Small intestine (tissue), 7 donors: ENCODE results near the gene ATF7. TPM values are rescaled to one million over a fixed set of nuclear protein-coding genes. Genes with fewer than 3 reads are reported as not detected.
"Not testable (repeated sequence)": the region's sequence is repeated elsewhere in the genome, so short reads cannot be mapped to it uniquely, and the experiment has no call there.

Source experiments
- DNase-seq, 2 donors: peaks; one replicate each; pipeline versions ENCODE4 v3.0.0 to v3.0.0-alpha.2; 2013
- FAIRE-seq: peaks from 2 replicates; lab custom pipeline; 2012; peaks lifted over from hg19 to GRCh38; lab: Jason Lieb, UNC
- H3K27ac ChIP-seq, 3 donors: one replicate each; pipeline ENCODE4 v1.5.1; 2013; ENCODE audit warnings: low read length in 2 of 3, mild to moderate bottlenecking in 2 of 3, control low read depth in 1 of 3, inconsistent platforms in 1 of 3, low read depth in 1 of 3, moderate library complexity in 1 of 3
- H3K27me3 ChIP-seq, 3 donors: one replicate each; pipeline ENCODE4 v1.6.1; 2013; ENCODE audit warnings: low read length in 3 of 3, inconsistent platforms in 1 of 3; ENCODE audit not compliant: control insufficient read depth in 3 of 3, insufficient read depth in 3 of 3
- H3K36me3 ChIP-seq, 3 donors: one replicate each; pipeline ENCODE4 v1.6.1; 2013; ENCODE audit warnings: low read length in 3 of 3, inconsistent platforms in 1 of 3, low read depth in 1 of 3, mild to moderate bottlenecking in 1 of 3, moderate library complexity in 1 of 3; ENCODE audit not compliant: control insufficient read depth in 3 of 3, insufficient read depth in 2 of 3
- H3K4me1 ChIP-seq, 3 donors: one replicate each; pipeline ENCODE4 v1.6.1; 2013; ENCODE audit warnings: low read length in 2 of 3, inconsistent platforms in 1 of 3, low read depth in 1 of 3, mild to moderate bottlenecking in 1 of 3, moderate library complexity in 1 of 3; ENCODE audit not compliant: control insufficient read depth in 3 of 3, insufficient read depth in 2 of 3
- H3K4me3 ChIP-seq, 3 donors: one replicate each; pipeline ENCODE4 v1.5.1; 2013; ENCODE audit warnings: low read length in 3 of 3, control low read depth in 1 of 3, inconsistent platforms in 1 of 3, low read depth in 1 of 3, mild to moderate bottlenecking in 1 of 3, moderate library complexity in 1 of 3
- H3K9me3 ChIP-seq, 2 donors: one replicate each; pipeline ENCODE4 v1.6.1; 2013; ENCODE audit warnings: low read depth in 1 of 2, low read length in 1 of 2; ENCODE audit not compliant: control insufficient read depth in 2 of 2, insufficient read depth in 1 of 2
- whole genome bisulfite sequencing, 3 donors: extraction: QIAGEN DNeasy Blood & Tissue Kit; methylation state at CpG; one replicate each; pipeline ENCODE4 v1.1.7; 2013; 5-methylcytosine and 5-hydroxymethylcytosine counted together
- polyA plus RNA-seq, 4 donors: library from polyadenylated mRNA; stranded (reverse) in 3 of 4; unstranded in 1 of 4; fragments of 200-250 nt in 3 of 4; fragments of 120-200 nt in 1 of 4; gene quantifications; one replicate each; pipeline versions ENCODE4 v1.2.1 to v1.2.3, GENCODE V29; 2013
- donor health status: healthy with polysubstance abuse.
- donor health status: control.
- donor health status: control.
- donor health status: Bipolar disorder and iron deficiency.
- donor health status: healthy.

Gene ATF7
- polyA plus RNA-seq, 4 donors: 8.6 to 32.9 (median 14.5) TPM

- DNase-seq (no peak), FAIRE-seq (no peak)
- 83 to 88% (median 88%) methylated on average over 6 of the region's 6 CpGs for WGBS, 3 donors
Observed at GRCh38 chr12:53567961-53568808, 58.0 kb downstream of the ATF7 start.

GRCh38 chr12:53565376-53565775, 60.8 kb downstream of the ATF7 start:
- not testable (repeated sequence) for H3K36me3 ChIP-seq, FAIRE-seq, H3K9me3 ChIP-seq, H3K4me3 ChIP-seq, H3K27me3 ChIP-seq, H3K27ac ChIP-seq
- peaks cover 0 to 14% (median 0%) of the 10 kb centered on the region in 3 donors for H3K4me1 ChIP-seq
- WGBS, 3 donors: 19 to 72% (median 58%) methylated on average over 5 of the region's 5 CpGs
- peak in 1 of 2 donors; percentile 78 for DNase-seq

More at GRCh38 chr12:53567961-53568808, 58.0 kb downstream of the ATF7 start:
- Histone ChIP-seq H3K27ac (peak overlapping the region in 1 of 3 donors; percentile 19), H3K27me3 (no peaks in the 10 kb centered on the region), H3K36me3 (peaks cover 0 to 3% (median 0%) of the 10 kb centered on the region in 3 donors), H3K4me1 (peaks cover 0 to 10% (median 0%) of the 10 kb centered on the region in 3 donors), H3K4me3 (no peak overlapping the region), H3K9me3 (no peaks in the 10 kb centered on the region)

- Histone ChIP-seq H3K27me3 (no peaks in the 10 kb centered on the region), H3K4me1 (peaks cover 0 to 14% (median 0%) of the 10 kb centered on the region in 3 donors), H3K9me3 (no peaks in the 10 kb centered on the region), H3K36me3 (peaks cover 0 to 3% (median 0%) of the 10 kb centered on the region in 3 donors), H3K27ac (no peak overlapping the region), H3K4me3 (no peak overlapping the region)
- FAIRE-seq (no peak), DNase-seq (peak in 1 of 2 donors; percentile 48)
Observed at GRCh38 chr12:53564941-53565340, 61.2 kb downstream of the ATF7 start.

- 78 to 90% (median 86%) methylated on average over 2 of the region's 2 CpGs for WGBS, 3 donors
- Histone ChIP-seq H3K27ac (no peak overlapping the region), H3K4me3 (no peak overlapping the region), H3K36me3 (peaks cover 0 to 3% (median 0%) of the 10 kb centered on the region in 3 donors), H3K27me3 (no peaks in the 10 kb centered on the region), H3K9me3 (no peaks in the 10 kb centered on the region), H3K4me1 (peaks cover 0 to 14% (median 0%) of the 10 kb centered on the region in 3 donors)
- FAIRE-seq: no peak
- DNase-seq: no peak
Observed at GRCh38 chr12:53564278-53564677, 61.9 kb downstream of the ATF7 start.

GRCh38 chr12:53563452-53564028, 62.6 kb downstream of the ATF7 start:
- no peak for FAIRE-seq
- no peaks in the 10 kb centered on the region for H3K27me3 ChIP-seq
- H3K4me1 ChIP-seq: peaks cover 0 to 14% (median 0%) of the 10 kb centered on the region in 3 donors
- H3K36me3 ChIP-seq: peaks cover 0 to 3% (median 0%) of the 10 kb centered on the region in 3 donors
- DNase-seq: no peak
- H3K27ac ChIP-seq: no peak overlapping the region
- no peak overlapping the region for H3K4me3 ChIP-seq
- WGBS, 3 donors: 96 to 100% (median 100%) methylated on average over 2 of the region's 2 CpGs
- H3K9me3 ChIP-seq: no peaks in the 10 kb centered on the region

GRCh38 chr12:53561590-53561953, 64.6 kb downstream of the ATF7 start:
- peaks cover 0 to 14% (median 0%) of the 10 kb centered on the region in 3 donors for H3K4me1 ChIP-seq
- 58 to 75% (median 60%) methylated on average over 1 of the region's 1 CpG for WGBS, 3 donors
- FAIRE-seq (no peak), DNase-seq (peak in 1 of 2 donors; percentile 26)
- H3K27me3 ChIP-seq: no peaks in the 10 kb centered on the region
- peak overlapping the region in 1 of 3 donors; percentile 45 for H3K27ac ChIP-seq
- peaks cover 0 to 3% (median 0%) of the 10 kb centered on the region in 3 donors for H3K36me3 ChIP-seq
- no peak overlapping the region for H3K4me3 ChIP-seq
- no peaks in the 10 kb centered on the region for H3K9me3 ChIP-seq

DNA sequence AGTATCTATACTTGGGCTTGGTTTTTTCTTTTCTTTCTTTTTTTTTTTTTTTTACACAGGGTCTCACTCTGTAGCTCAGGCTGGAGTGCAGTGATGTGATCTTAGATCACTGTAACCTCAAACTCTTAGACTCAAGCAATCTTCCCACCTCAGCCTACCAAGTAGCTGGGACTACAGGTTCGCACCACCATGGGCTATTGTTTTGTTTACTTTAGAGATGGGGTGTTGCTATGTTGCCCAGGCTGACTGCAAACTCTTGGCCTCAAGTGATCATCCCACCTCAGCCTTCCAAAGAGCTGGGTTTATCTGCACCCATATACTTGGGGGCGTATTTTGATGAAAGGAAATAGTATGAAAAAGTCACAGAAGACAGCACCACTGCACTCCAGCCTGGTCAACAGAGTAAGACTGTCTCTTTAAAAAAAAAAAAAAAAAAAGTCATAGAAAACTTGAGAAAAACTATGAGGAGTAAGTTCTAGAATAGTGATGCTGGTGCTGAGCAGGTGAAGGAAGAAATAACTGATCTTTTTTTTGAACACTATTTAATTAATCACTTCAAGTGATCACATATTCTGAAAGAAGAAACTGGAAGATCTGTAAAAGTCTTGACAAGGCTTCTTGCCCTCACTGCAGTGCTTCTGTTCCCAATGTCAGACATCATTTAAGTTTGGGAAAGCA, 65.1 kb downstream of the ATF7 start:
- peak overlapping the region in 1 of 3 donors; percentile 26 for H3K27ac ChIP-seq
- H3K9me3 ChIP-seq: no peaks in the 10 kb centered on the region
- WGBS, 3 donors: 89 to 92% (median 91%) methylated on average over 2 of the region's 2 CpGs
- FAIRE-seq (no peak), DNase-seq (no peak)
- no peaks in the 10 kb centered on the region for H3K27me3 ChIP-seq
- H3K36me3 ChIP-seq: peaks cover 0 to 5% (median 0%) of the 10 kb centered on the region in 3 donors
- H3K4me3 ChIP-seq: no peak overlapping the region
- peaks cover 0 to 14% (median 0%) of the 10 kb centered on the region in 3 donors for H3K4me1 ChIP-seq

DNA sequence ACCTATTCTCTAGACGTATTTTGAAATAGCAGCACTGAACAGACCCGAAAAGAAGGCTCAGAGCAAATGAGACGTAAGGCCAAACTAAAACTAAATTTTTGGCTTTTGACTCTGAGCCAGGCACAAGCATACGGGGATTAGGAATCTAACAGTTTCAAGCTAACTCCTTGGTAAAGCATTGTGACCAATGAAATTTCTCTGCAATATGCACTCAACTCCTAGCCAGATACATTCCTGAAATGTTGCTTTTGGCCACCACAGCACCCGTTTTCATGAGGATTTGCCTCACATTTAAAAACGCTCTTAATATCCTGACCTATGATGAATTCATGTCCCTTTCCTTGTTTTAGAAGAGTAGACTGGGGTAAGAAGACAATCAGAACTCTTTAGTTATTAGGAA, 65.8 kb downstream of the ATF7 start:
- FAIRE-seq (no peak), DNase-seq (no peak)
- 70 to 90% (median 89%) methylated on average over 6 of the region's 6 CpGs for WGBS, 3 donors
- peaks cover 0 to 14% (median 0%) of the 10 kb centered on the region in 3 donors for H3K4me1 ChIP-seq
- H3K36me3 ChIP-seq: peaks cover 0 to 7% (median 0%) of the 10 kb centered on the region in 3 donors
- no peaks in the 10 kb centered on the region for H3K9me3 ChIP-seq
- H3K4me3 ChIP-seq: no peak overlapping the region
- no peaks in the 10 kb centered on the region for H3K27me3 ChIP-seq
- H3K27ac ChIP-seq: no peak overlapping the region
